Fibroblast of the aortic adventitia (primary cell): ENCODE data around the gene RPS23. TPM values are rescaled to one million over a fixed set of nuclear protein-coding genes. Genes with fewer than 3 reads are reported as not detected.

Experiments
- DNase-seq: peaks from one replicate; pipeline ENCODE4 v3.0.0-alpha.2; 2010; ENCODE audit warnings: low read depth
- H3K4me3 ChIP-seq: 2 replicates; pipeline ENCODE4 v1.5.1; 2011; ENCODE audit warnings: low read depth, mild to moderate bottlenecking, control low read depth, low read length, moderate library complexity
- CTCF ChIP-seq: IDR thresholded peaks from 2 replicates; pipeline ENCODE4 v1.5.1; 2011; ENCODE audit warnings: mild to moderate bottlenecking, low read length, control low read depth, inconsistent platforms; ENCODE audit not compliant: insufficient read depth
- total RNA-seq: library from RNA; depleted of rRNA; stranded (reverse); fragments of >200 nt; gene quantifications from 2 replicates; pipeline ENCODE4 v1.2.3, GENCODE V29; 2012; ENCODE audit warnings: low replicate concordance

Gene RPS23
- total RNA-seq, 1 donor: 4,809 TPM

GRCh38 chr5:82306151-82306550 is 28.0 kb upstream of the RPS23 start:
- DNase-seq: no peak
- H3K4me3 ChIP-seq: no peak overlapping the region
- TF ChIP-seq CTCF: no peak

GRCh38 chr5:82301190-82301589 is 23.0 kb upstream of the RPS23 start:
- no peak for DNase-seq
- no peak for TF ChIP-seq CTCF
- H3K4me3 ChIP-seq: no peak overlapping the region

- TF ChIP-seq CTCF: no peak
Measured at GRCh38 chr5:82298668-82299067, 20.5 kb upstream of the RPS23 start.

GRCh38 chr5:82297711-82298110 is 19.6 kb upstream of the RPS23 start:
- H3K4me3 ChIP-seq: no peak overlapping the region
- no peak for DNase-seq
- TF ChIP-seq CTCF: no peak

More at GRCh38 chr5:82298668-82299067, 20.5 kb upstream of the RPS23 start:
- no peak for DNase-seq
- no peak overlapping the region for H3K4me3 ChIP-seq

GRCh38 chr5:82296929-82297328 is 18.8 kb upstream of the RPS23 start:
- TF ChIP-seq CTCF: no peak
- DNase-seq: no peak
- H3K4me3 ChIP-seq: no peak overlapping the region

GRCh38 chr5:82295959-82296531 is 17.9 kb upstream of the RPS23 start:
- no peak for DNase-seq
- TF ChIP-seq CTCF: no peak
- no peak overlapping the region for H3K4me3 ChIP-seq

GRCh38 chr5:82295144-82295543 is 17.0 kb upstream of the RPS23 start:
- H3K4me3 ChIP-seq: no peak overlapping the region
- no peak for TF ChIP-seq CTCF
- peak; percentile 20 for DNase-seq
